BE2C (cell line): ENCODE results near the gene STIM1.

ENCODE experiments used
- DNase-seq: peaks from one replicate; pipeline ENCODE4 v3.0.0-alpha.2; 2020
- H3K27me3 ChIP-seq: fragments of 250-450 bp; sonication (Bioruptor Pico); 2 replicates; pipeline ENCODE4 v1.5.1; 2020; ENCODE audit warnings: mild to moderate bottlenecking
- H3K36me3 ChIP-seq: fragments of 250-450 bp; sonication (Bioruptor Pico); 2 replicates; pipeline ENCODE4 v1.5.1; 2020; ENCODE audit warnings: mild to moderate bottlenecking
- H3K4me1 ChIP-seq: fragments of 250-450 bp; sonication (Bioruptor Pico); 2 replicates; pipeline ENCODE4 v1.5.1; 2020
- H3K4me3 ChIP-seq: 2 replicates; pipeline ENCODE4 v1.5.1; 2011; ENCODE audit warnings: low read depth, low read length
- H3K9me3 ChIP-seq: fragments of 250-450 bp; sonication (Bioruptor Pico); 2 replicates; pipeline ENCODE4 v1.5.1; 2020
- CTCF ChIP-seq: IDR thresholded peaks from 2 replicates; pipeline ENCODE4 v1.5.1; 2012; ENCODE audit warnings: mild to moderate bottlenecking, low read depth, low read length

STIM1 gene

GRCh38 chr11:3969200-3969599 lies 113.7 kb downstream of the STIM1 start:
- no peaks in the 10 kb centered on the region for H3K4me1 ChIP-seq
- no peaks in the 10 kb centered on the region for H3K36me3 ChIP-seq
- no peak for TF ChIP-seq CTCF

GRCh38 chr11:3969613-3970012 lies 114.1 kb downstream of the STIM1 start:
- H3K9me3 ChIP-seq = no peaks in the 10 kb centered on the region
- no peaks in the 10 kb centered on the region for H3K4me1 ChIP-seq
- H3K36me3 ChIP-seq = no peaks in the 10 kb centered on the region
- no peak overlapping the region for H3K4me3 ChIP-seq
- no peaks in the 10 kb centered on the region for H3K27me3 ChIP-seq
- DNase-seq = no peak
- TF ChIP-seq CTCF = no peak

More at GRCh38 chr11:3969200-3969599, 113.7 kb downstream of the STIM1 start:
- Histone ChIP-seq H3K9me3 (no peaks in the 10 kb centered on the region), H3K27me3 (no peaks in the 10 kb centered on the region), H3K4me3 (no peak overlapping the region)
- no peak for DNase-seq

GRCh38 chr11:3970108-3970507 lies 114.6 kb downstream of the STIM1 start:
- TF ChIP-seq CTCF = no peak
- H3K4me1 ChIP-seq = no peaks in the 10 kb centered on the region
- no peaks in the 10 kb centered on the region for H3K9me3 ChIP-seq
- H3K36me3 ChIP-seq = no peaks in the 10 kb centered on the region
- no peak for DNase-seq
- no peaks in the 10 kb centered on the region for H3K27me3 ChIP-seq
- H3K4me3 ChIP-seq = no peak overlapping the region

GRCh38 chr11:3971756-3972404 lies 116.4 kb downstream of the STIM1 start:
- Histone ChIP-seq H3K4me1 (no peaks in the 10 kb centered on the region), H3K27me3 (no peaks in the 10 kb centered on the region), H3K4me3 (no peak overlapping the region), H3K36me3 (no peaks in the 10 kb centered on the region), H3K9me3 (no peaks in the 10 kb centered on the region)
- no peak for DNase-seq
- no peak for TF ChIP-seq CTCF

- no peak overlapping the region for H3K4me3 ChIP-seq
- no peak for DNase-seq
- no peaks in the 10 kb centered on the region for H3K36me3 ChIP-seq
- no peaks in the 10 kb centered on the region for H3K9me3 ChIP-seq
- H3K27me3 ChIP-seq = no peaks in the 10 kb centered on the region
- no peak for TF ChIP-seq CTCF
- no peaks in the 10 kb centered on the region for H3K4me1 ChIP-seq
These were observed 117.0 kb downstream of the STIM1 start for GRCh38 chr11:3972431-3972830.

GRCh38 chr11:3977078-3977477 lies 121.6 kb downstream of the STIM1 start:
- no peak for TF ChIP-seq CTCF
- Histone ChIP-seq H3K4me3 (no peak overlapping the region), H3K27me3 (no peaks in the 10 kb centered on the region), H3K36me3 (no peaks in the 10 kb centered on the region), H3K4me1 (no peaks in the 10 kb centered on the region), H3K9me3 (no peaks in the 10 kb centered on the region)
- DNase-seq = no peak
